ENCODE results near the gene MRAP.
"Not testable (repeated sequence)": the region's sequence is repeated elsewhere in the genome, so short reads cannot be mapped to it uniquely, and the experiment has no call there.

- TF ChIP-seq CTCF (conservative IDR thresholded peaks at IDR 0.05 in 1 of 2, IDR thresholded peaks at IDR 0.05 in 1 of 2; ENCODE audit: extremely low read depth in 1 of 2, insufficient read depth in 1 of 2, low read depth in 1 of 2, low read length in 2 of 2); EZH2 (IDR thresholded peaks at IDR 0.05; ENCODE audit: borderline replicate concordance, low read length): not testable (repeated sequence)
Measured at GRCh38 chr21:32258786-32259048, 39.9 kb upstream of the MRAP start.
